Activated CD8-positive, alpha-beta memory T cell treated with anti-CD3 and anti-CD28 coated beads, Interleukin-2, amount 50 U/mL, for 1 hour (primary cell): ENCODE results near the gene CUTA.
A peak's percentile ranks its signal among the peaks of the same experiment; 100 is the strongest.
"Not testable (repeated sequence)": the region's sequence is repeated elsewhere in the genome, so short reads cannot be mapped to it uniquely, and the experiment has no call there.

Source experiments
- DNase-seq: peaks from one replicate; pipeline ENCODE4 v3.0.0-alpha.2; 2020; ENCODE audit errors: extremely low read depth

The CUTA gene

DNA sequence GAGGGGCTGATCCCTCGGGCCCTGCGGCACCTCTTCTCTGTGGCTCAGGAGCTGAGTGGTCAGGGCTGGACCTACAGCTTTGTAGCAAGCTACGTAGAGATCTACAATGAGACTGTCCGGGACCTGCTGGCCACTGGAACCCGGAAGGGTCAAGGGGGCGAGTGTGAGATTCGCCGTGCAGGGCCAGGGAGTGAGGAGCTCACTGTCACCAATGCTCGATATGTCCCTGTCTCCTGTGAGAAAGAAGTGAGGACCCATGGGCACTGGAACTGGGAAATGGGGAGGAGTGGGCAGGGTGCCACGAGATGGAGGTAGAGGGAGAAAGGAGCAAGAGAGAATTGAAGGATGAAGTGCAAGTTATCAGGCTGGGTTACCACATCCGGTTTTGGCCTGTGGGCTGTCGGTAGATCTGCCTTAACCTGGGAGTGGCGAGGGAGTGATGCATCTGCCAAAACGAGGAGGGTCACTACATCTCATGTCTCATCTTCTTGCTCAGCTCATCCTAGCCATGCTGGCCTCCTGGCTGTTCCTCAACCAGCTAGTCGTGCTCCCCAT lies 12.4 kb downstream of the CUTA start:
- DNase-seq: no peak

DNA sequence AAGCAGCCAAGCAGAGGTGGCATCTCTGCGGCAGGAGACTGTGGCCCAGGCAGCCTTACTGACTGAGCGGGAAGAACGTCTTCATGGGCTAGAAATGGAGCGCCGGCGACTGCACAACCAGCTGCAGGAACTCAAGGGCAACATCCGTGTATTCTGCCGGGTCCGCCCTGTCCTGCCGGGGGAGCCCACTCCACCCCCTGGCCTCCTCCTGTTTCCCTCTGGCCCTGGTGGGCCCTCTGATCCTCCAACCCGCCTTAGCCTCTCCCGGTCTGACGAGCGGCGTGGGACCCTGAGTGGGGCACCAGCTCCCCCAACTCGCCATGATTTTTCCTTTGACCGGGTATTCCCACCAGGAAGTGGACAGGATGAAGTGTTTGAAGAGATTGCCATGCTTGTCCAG lies 13.0 kb downstream of the CUTA start:
- DNase-seq: no peak

- DNase-seq: not testable (repeated sequence)
Observed at GRCh38 chr6:33399881-33400280, 18.0 kb downstream of the CUTA start.

DNA sequence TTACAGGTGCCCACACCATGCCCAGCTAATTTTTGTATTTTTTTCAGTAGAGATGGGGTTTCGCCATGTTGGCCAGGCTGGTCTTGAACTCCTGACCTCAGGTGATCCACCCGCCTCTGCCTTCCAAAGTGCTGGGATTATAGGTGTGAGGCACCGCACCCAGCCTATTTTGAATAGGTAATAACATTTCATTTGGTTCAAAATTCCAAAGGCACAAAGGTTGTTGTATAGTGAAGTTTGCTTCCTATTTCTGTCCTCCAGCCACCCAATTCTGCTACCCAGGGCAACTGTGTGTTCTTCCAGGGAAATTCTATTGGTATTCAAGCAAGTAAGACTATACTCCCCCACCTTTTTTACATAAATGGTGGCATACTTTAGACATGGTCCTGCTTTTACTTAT lies 19.3 kb downstream of the CUTA start:
- not testable (repeated sequence) for DNase-seq

DNA sequence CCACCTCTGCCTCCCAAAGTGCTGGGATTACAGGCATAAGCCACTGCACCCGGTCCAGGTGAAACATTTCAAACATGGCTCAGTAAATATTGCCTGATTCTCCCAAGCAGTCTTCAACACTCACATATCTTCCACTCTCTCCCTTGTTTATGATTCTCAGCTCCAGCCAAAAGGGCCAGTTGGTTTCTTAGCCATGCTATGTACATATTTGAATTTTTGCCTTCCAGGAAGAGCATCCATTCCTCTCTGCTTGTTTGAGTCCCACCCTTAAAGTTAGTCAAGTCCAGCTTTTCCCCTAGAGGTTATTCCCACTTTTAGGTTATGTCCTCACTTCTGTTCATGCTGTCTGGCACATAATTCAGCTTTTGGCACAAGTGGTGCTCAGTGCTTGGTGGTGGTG lies 20.4 kb downstream of the CUTA start:
- DNase-seq: no peak

DNA sequence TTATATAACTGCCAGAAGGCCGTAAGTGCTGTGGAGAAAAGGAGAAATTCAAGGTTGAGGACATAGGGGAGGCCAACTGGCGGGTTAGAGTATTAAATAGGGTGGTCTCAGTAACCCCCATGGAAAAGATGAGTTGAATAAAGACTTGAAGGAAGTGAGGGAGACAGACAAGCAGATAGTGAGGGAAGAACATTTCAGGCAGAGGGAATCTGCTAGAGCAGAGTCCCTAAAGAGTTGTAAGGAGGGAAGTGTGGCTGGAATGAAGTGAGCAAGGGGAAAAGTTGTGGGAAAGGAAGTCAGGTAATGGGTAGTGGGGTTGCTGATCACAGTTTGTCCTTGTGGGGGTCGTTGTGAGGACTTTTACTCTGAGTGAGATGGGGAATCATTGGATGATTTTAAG lies 24.9 kb downstream of the CUTA start:
- no peak for DNase-seq

DNA sequence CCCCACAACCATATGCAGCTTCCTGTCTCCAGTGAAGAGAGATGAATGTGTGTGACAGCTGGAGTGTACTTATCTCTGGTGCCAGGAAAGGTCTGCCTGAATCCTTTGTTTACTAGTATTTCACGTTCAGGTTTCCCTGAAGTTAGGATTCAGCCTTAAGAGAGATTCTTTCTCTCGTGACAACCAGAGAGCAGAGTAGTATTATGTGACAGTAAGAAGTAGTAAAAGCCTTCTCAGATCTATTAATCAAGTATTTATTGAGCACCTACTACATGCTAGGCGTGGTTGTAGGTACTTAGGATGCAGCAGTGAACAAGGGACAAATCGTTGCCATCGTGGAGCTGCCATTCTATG lies 25.3 kb downstream of the CUTA start:
- no peak for DNase-seq

GRCh38 chr6:33391922-33392594 lies 25.8 kb downstream of the CUTA start:
- DNase-seq: no peak

DNA sequence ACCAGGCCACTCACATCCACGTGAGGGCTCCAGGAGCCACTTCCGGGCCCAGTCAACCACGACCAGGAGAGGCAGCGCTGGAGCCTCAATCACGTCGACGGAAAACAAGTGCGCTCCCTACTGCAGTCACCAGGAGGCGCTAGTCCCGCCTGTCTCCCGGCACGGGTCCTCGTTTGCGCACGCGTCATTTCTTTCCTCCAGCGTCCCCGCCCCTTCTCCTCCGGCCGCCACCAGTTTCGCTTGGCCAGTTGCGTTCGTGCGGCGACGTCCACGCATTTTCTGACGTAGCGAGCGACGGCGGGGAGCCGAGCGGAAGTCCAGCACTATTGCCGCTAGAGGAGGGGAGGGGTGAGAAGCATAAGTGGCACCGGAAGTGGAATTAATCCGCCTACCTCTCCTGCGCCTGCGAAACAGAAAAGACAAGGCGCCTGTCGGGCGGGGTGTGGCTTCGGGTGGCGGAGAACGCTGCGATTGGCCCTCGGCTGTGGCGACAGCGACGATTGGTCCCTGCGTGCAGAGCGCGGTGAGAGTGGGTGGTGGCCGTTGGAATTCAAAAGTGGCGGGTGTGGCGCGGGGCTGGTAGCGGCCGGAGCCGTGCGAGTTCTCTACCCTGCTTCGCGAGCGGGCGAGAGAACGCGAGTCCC lies 26.5 kb downstream of the CUTA start, which contains the start of gene KIFC1:
Gene KIFC1, plus strand, starts transcription at position 546 of the 644 bp plus-strand sequence. CDS start 163 bp downstream, outside the sequence.
- DNase-seq: peak; percentile 99

DNA sequence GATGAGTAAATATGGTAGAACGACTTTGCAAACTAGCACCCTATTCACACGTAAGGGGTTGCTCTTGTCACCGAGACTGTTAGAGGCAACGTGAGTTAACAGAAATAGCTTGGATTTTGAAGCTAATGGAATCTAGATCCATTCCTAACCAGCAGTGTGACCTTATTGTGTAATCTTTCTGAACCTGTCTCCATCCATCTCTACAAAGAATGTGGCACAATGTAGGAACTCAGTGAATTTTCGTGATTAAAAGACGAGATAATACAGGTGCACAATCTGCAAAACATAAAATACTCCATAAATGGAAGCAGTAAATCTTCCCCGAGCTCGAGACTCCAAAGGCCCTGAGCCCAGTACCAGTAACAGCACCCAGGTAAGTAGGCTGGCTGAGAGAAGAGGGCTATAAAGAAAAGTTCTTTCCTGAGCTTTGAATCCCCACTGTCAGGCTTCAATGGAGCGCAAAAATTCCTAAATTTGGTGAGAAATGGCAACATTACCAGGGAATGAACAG lies 27.1 kb downstream of the CUTA start:
- DNase-seq: no peak

DNA sequence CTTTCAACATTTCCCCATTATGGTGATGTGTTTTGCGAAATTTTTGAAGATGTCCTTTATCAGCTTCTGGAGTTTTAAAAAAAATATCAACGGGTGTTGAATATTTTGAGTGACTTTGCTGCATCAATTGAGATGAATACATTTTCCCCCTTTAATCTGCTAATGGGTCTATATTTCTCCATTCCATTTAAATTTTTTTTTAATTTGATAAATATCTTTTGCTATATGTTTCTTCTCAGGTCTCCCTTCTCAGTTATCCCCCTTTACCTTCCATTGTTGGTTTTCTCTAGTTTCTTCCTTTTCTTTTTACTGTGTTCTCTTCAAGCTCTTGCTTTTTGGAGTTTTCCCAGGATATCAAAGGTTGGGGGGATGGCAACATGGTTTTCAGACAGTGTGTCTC lies 27.7 kb downstream of the CUTA start:
- DNase-seq: no peak

DNA sequence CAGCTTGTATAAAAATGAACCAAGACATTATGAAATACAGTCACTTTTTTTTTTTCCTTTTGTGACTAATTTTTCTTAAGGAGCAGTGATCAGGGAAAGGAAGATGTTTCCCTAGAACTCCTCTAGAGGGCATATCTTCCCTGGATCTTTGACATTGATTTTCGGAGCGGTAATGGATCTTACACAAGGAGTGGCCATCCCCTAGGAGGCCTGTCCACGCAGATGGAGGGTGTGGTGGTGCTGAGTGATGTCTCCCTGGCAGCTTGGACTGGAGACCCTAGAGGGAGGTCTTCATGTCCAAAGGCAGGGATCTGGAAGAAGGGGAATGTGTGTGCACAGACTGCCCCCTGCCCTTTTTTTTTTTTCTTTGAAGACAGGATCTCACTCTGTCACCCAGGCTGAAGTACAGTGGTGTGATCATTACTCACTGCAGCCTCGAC lies 33.3 kb downstream of the CUTA start:
- no peak for DNase-seq

GRCh38 chr6:33383427-33384185 lies 34.3 kb downstream of the CUTA start:
- no peak for DNase-seq

- no peak for DNase-seq
Observed at GRCh38 chr6:33380272-33380981, 37.5 kb downstream of the CUTA start.

GRCh38 chr6:33379184-33379583 lies 38.7 kb downstream of the CUTA start:
- DNase-seq: not testable (repeated sequence)

GRCh38 chr6:33377171-33377570 lies 40.7 kb downstream of the CUTA start:
- no peak for DNase-seq

GRCh38 chr6:33375143-33375671 lies 42.7 kb downstream of the CUTA start:
- DNase-seq: no peak

DNA sequence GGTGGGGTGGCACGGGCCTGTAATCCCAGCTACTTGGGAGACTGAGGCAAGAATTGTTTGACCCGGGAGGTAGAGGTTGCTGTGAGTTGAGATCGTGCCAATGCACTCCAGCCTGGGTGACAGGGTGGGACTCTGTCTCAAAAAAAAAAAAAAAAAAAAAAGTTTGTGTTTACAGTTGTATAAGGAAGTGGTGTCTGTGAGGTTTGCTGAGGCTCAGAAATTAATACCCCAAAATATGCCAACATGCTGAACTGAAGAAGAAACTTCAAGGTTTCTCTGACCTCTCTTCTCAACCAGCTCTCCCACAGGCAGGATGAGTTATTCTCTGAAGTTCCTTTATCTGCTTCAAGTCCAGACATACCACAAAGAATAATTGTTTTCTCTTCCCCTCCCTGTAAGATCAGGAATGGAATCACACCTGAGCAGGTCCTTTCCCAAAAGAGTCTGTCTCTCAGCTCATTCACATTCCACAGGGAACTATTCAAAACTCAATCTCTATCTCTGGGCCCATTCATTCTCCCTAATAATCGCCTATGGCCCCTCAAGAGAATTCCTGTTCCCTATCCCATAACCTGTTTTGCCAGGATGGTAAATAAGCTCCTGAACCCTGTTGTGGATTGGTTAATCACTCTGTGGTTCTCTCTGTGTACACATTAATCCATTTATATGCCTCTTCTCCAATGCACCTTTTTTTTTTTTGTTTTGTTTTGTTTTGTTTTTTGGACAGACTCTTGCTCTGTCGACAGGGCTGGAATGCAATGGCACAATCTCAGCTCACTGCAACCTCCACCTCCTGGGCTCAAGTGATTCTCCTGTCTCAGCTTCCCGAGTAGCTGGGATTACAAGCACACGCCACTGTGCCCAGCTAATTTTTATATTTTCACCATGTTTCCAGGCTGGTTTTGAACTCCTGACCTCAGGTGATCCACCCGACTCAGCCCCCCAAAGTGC lies 43.7 kb downstream of the CUTA start:
- no peak for DNase-seq

DNA sequence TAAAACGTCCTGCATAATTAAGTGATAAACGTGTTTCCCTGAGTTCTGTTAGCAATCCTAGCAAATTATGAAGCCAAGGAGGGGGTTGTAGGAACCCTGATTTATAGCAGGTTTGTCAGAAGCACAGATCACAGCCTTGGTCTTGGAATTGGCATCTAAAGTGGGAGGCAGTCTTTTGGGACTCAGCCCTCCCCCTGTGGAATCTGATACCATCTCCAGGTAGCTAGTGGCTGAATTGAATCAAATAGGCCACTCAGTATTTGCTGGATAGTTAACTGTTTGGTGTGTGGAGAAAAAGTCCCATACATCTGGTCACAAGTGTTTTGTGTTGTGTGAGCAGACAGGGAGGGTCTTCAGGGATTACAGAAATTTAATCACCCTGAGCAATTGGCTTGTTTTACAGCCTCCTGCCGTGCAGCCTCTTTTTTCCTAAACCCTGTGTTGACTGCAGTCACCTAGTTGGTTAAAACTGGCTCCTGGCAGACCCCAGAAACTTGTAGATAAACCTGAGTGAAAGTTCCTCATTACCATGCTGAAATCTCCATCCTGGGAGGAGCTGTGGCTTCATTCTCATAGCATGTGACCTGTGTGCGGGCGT lies 45.3 kb downstream of the CUTA start:
- DNase-seq: no peak

DNA sequence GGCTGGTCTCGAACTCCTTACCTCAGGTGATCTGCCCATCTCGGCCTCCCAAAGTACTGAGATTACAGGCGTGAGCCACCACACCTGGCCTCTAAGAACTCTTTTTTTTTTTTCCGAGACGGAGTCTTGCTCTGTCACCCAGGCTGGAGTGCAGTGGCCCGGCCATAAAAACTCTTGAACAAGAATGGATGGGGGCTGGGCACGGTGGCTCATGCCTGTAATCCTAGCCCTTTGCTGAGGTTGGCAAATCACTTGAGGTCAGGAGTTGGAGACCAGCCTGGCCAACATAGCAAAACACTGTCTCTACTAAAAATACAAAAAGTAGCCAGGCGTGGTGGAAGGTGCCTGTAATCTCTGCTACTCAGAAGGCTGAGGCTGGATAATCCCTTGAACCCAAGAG lies 46.0 kb downstream of the CUTA start:
- DNase-seq: not testable (repeated sequence)
